NT2/D1 (cell line): ENCODE measurements around the gene MPRIP.

Source experiments
- DNase-seq: peaks from one replicate; pipeline ENCODE4 v3.0.0-alpha.2; 2011; ENCODE audit warnings: low read depth, low spot score
- H3K27me3 ChIP-seq: 2 replicates; pipeline ENCODE4 v1.6.0; 2011; ENCODE audit warnings: mild to moderate bottlenecking; ENCODE audit not compliant: insufficient read length, insufficient read depth
- H3K36me3 ChIP-seq: 2 replicates; pipeline ENCODE4 v1.6.1; 2011; ENCODE audit warnings: mild to moderate bottlenecking, low read length, mixed read lengths; ENCODE audit not compliant: insufficient read depth, insufficient read length
- H3K4me1 ChIP-seq: 2 replicates; pipeline ENCODE4 v1.5.1; 2011; ENCODE audit not compliant: insufficient read depth, insufficient read length
- H3K4me3 ChIP-seq: 2 replicates; pipeline ENCODE4 v1.5.1; 2011; ENCODE audit warnings: low read depth; ENCODE audit not compliant: insufficient read length
- H3K9ac ChIP-seq: 2 replicates; pipeline ENCODE4 v1.6.0; 2011; ENCODE audit warnings: low read depth; ENCODE audit not compliant: insufficient read length
- H3K9me3 ChIP-seq: 2 replicates; pipeline ENCODE4 v1.5.1; 2011; ENCODE audit warnings: mild to moderate bottlenecking, low read length; ENCODE audit not compliant: insufficient read depth
- SUZ12 ChIP-seq: IDR thresholded peaks from 2 replicates; pipeline ENCODE4 v1.6.1; 2011; ENCODE audit not compliant: insufficient read length, insufficient read depth; ENCODE audit errors: extremely low read depth
- YY1 ChIP-seq: IDR thresholded peaks from 2 replicates; pipeline ENCODE4 v1.6.1; 2011; ENCODE audit not compliant: insufficient read length, insufficient read depth
- ZNF274 ChIP-seq: IDR thresholded peaks from 2 replicates; pipeline ENCODE4 v1.6.1; 2011; ENCODE audit warnings: mild to moderate bottlenecking, low read depth, low read length

MPRIP gene

GRCh38 chr17:17032131-17032692, 10.0 kb upstream of the MPRIP start:
- Histone ChIP-seq H3K9me3 (no peaks in the 10 kb centered on the region), H3K9ac (no peak overlapping the region), H3K4me3 (no peak overlapping the region), H3K36me3 (no peaks in the 10 kb centered on the region), H3K27me3 (no peaks in the 10 kb centered on the region), H3K4me1 (peaks cover 16% of the 10 kb centered on the region)
- TF ChIP-seq ZNF274, result no peak
- no peak for TF ChIP-seq YY1
- no peak for TF ChIP-seq SUZ12
- no peak for DNase-seq

- TF ChIP-seq SUZ12 (no peak), ZNF274 (no peak), YY1 (no peak)
Measured at GRCh38 chr17:17033466-17033865, 8.8 kb upstream of the MPRIP start.

GRCh38 chr17:17034026-17034425, 8.2 kb upstream of the MPRIP start:
- Histone ChIP-seq H3K36me3 (no peaks in the 10 kb centered on the region), H3K9ac (no peak overlapping the region), H3K4me1 (peaks cover 4% of the 10 kb centered on the region), H3K4me3 (no peak overlapping the region), H3K9me3 (no peaks in the 10 kb centered on the region), H3K27me3 (no peaks in the 10 kb centered on the region)
- no peak for DNase-seq
- TF ChIP-seq YY1 (no peak), SUZ12 (no peak), ZNF274 (no peak)

More at GRCh38 chr17:17033466-17033865, 8.8 kb upstream of the MPRIP start:
- H3K4me1 ChIP-seq, result peaks cover 9% of the 10 kb centered on the region
- H3K36me3 ChIP-seq, result no peaks in the 10 kb centered on the region
- H3K9ac ChIP-seq, result no peak overlapping the region
- H3K9me3 ChIP-seq, result no peaks in the 10 kb centered on the region
- H3K4me3 ChIP-seq, result no peak overlapping the region
- no peaks in the 10 kb centered on the region for H3K27me3 ChIP-seq
- DNase-seq, result no peak

- no peak for DNase-seq
- no peaks in the 10 kb centered on the region for H3K36me3 ChIP-seq
- H3K9me3 ChIP-seq, result no peaks in the 10 kb centered on the region
- TF ChIP-seq ZNF274 (no peak), YY1 (no peak), SUZ12 (no peak)
- peaks cover 4% of the 10 kb centered on the region for H3K4me1 ChIP-seq
- H3K9ac ChIP-seq, result no peak overlapping the region
- H3K27me3 ChIP-seq, result no peaks in the 10 kb centered on the region
- H3K4me3 ChIP-seq, result no peak overlapping the region
Measured at GRCh38 chr17:17034496-17035075, 7.7 kb upstream of the MPRIP start.

GRCh38 chr17:17035490-17035889, 6.8 kb upstream of the MPRIP start:
- TF ChIP-seq YY1 (no peak), SUZ12 (no peak), ZNF274 (no peak)
- H3K36me3 ChIP-seq, result no peaks in the 10 kb centered on the region
- no peak for DNase-seq

GRCh38 chr17:17035920-17036523, 6.2 kb upstream of the MPRIP start:
- Histone ChIP-seq H3K9ac (no peak overlapping the region), H3K4me3 (no peak overlapping the region), H3K9me3 (no peaks in the 10 kb centered on the region), H3K27me3 (no peaks in the 10 kb centered on the region), H3K36me3 (no peaks in the 10 kb centered on the region), H3K4me1 (no peaks in the 10 kb centered on the region)
- no peak for TF ChIP-seq SUZ12
- no peak for TF ChIP-seq YY1
- TF ChIP-seq ZNF274, result no peak
- DNase-seq, result no peak

More at GRCh38 chr17:17035490-17035889, 6.8 kb upstream of the MPRIP start:
- Histone ChIP-seq H3K9me3 (no peaks in the 10 kb centered on the region), H3K4me3 (no peak overlapping the region), H3K9ac (no peak overlapping the region), H3K4me1 (no peaks in the 10 kb centered on the region), H3K27me3 (no peaks in the 10 kb centered on the region)

- Histone ChIP-seq H3K4me3 (no peak overlapping the region), H3K36me3 (no peaks in the 10 kb centered on the region), H3K27me3 (peaks cover 5% of the 10 kb centered on the region), H3K4me1 (no peaks in the 10 kb centered on the region), H3K9ac (no peak overlapping the region), H3K9me3 (no peaks in the 10 kb centered on the region)
- no peak for DNase-seq
- TF ChIP-seq YY1 (no peak), SUZ12 (no peak)
Measured at GRCh38 chr17:17036524-17036998, 5.7 kb upstream of the MPRIP start.
